ENCODE data around the gene OLFML2B.

OLFML2B gene

GRCh38 chr1:161999301-162000052 is 24.2 kb downstream of the OLFML2B start:
- Histone ChIP-seq H3K27me3 (replicated peaks) (no peaks in the 10 kb centered on the region), H3K27ac (no peak overlapping the region), H3K36me3 (replicated peaks) (no peaks in the 10 kb centered on the region), H3K4me3 (ENCODE audit: low read depth, low read length) (no peak overlapping the region)
- in situ Hi-C loops (cut with HindIII; ENCODE audit: low pct_ligation_motif_present, low sequenced_read_pairs) = no loop called here
- TF ChIP-seq CTCF (IDR thresholded peaks at IDR 0.05; ENCODE audit: low read depth, low read length, missing control alignments) = no peak
- no peak for DNase-seq

GRCh38 chr1:161998811-161999210 is 24.9 kb downstream of the OLFML2B start:
- Histone ChIP-seq H3K36me3 (replicated peaks) (no peaks in the 10 kb centered on the region), H3K27me3 (replicated peaks) (no peaks in the 10 kb centered on the region), H3K27ac (no peak overlapping the region), H3K4me3 (ENCODE audit: low read depth, low read length) (no peak overlapping the region)
- in situ Hi-C loops (cut with HindIII; ENCODE audit: low pct_ligation_motif_present, low sequenced_read_pairs) = no loop called here
- peak; percentile 61 for DNase-seq
- TF ChIP-seq CTCF (IDR thresholded peaks at IDR 0.05; ENCODE audit: low read depth, low read length, missing control alignments) = no peak

GRCh38 chr1:161997152-161997551 is 26.5 kb downstream of the OLFML2B start:
- no peak for TF ChIP-seq CTCF (IDR thresholded peaks at IDR 0.05; ENCODE audit: low read depth, low read length, missing control alignments)
- Histone ChIP-seq H3K36me3 (replicated peaks) (no peaks in the 10 kb centered on the region), H3K27me3 (replicated peaks) (no peaks in the 10 kb centered on the region), H3K4me3 (ENCODE audit: low read depth, low read length) (no peak overlapping the region), H3K27ac (no peak overlapping the region)
- no peak for DNase-seq
- in situ Hi-C loops (cut with HindIII; ENCODE audit: low pct_ligation_motif_present, low sequenced_read_pairs) = no loop called here

GRCh38 chr1:161994175-161994668 is 29.4 kb downstream of the OLFML2B start:
- DNase-seq = no peak
- H3K36me3 ChIP-seq (replicated peaks) = no peaks in the 10 kb centered on the region
- no peak overlapping the region for H3K27ac ChIP-seq
- TF ChIP-seq CTCF (IDR thresholded peaks at IDR 0.05; ENCODE audit: low read depth, low read length, missing control alignments) = no peak
- in situ Hi-C loops (cut with HindIII; ENCODE audit: low pct_ligation_motif_present, low sequenced_read_pairs) = no loop called here
- H3K27me3 ChIP-seq (replicated peaks) = no peaks in the 10 kb centered on the region
- H3K4me3 ChIP-seq (ENCODE audit: low read depth, low read length) = no peak overlapping the region

GRCh38 chr1:161993576-161993975 is 30.1 kb downstream of the OLFML2B start:
- H3K27me3 ChIP-seq (replicated peaks) = no peaks in the 10 kb centered on the region
- in situ Hi-C loops (cut with HindIII; ENCODE audit: low pct_ligation_motif_present, low sequenced_read_pairs) = no loop called here
- no peak overlapping the region for H3K4me3 ChIP-seq (ENCODE audit: low read depth, low read length)
- no peak overlapping the region for H3K27ac ChIP-seq
- TF ChIP-seq CTCF (IDR thresholded peaks at IDR 0.05; ENCODE audit: low read depth, low read length, missing control alignments) = no peak
- DNase-seq = no peak
- H3K36me3 ChIP-seq (replicated peaks) = no peaks in the 10 kb centered on the region

- TF ChIP-seq CTCF (IDR thresholded peaks at IDR 0.05; ENCODE audit: low read depth, low read length, missing control alignments) = no peak
- in situ Hi-C loops (cut with HindIII; ENCODE audit: low pct_ligation_motif_present, low sequenced_read_pairs) = no loop called here
- H3K4me3 ChIP-seq (ENCODE audit: low read depth, low read length) = no peak overlapping the region
- no peaks in the 10 kb centered on the region for H3K36me3 ChIP-seq (replicated peaks)
- H3K27ac ChIP-seq = no peak overlapping the region
- no peaks in the 10 kb centered on the region for H3K27me3 ChIP-seq (replicated peaks)
- no peak for DNase-seq
Measured at GRCh38 chr1:161989786-161990185, 33.9 kb downstream of the OLFML2B start.

Measured in brain microvascular endothelial cell (primary cell).